ENCODE results near the gene L3MBTL2. TPM values are rescaled to one million over a fixed set of nuclear protein-coding genes. Genes with fewer than 3 reads are reported as not detected.
A peak's percentile ranks its signal among the peaks of the same experiment; 100 is the strongest.

The L3MBTL2 gene
- total RNA-seq, 1 experiment from 2014 or later: 31.9 TPM

GRCh38 chr22:41231369-41231768, 26.3 kb downstream of the L3MBTL2 start:
- POLR2A ChIA-PET (ENCODE audit: low non-redundant PET): no interaction called here
- intact Hi-C loops (cut with micrococcal nuclease; ENCODE audit: unreplicated experiment): no loop called here
- no peak for DNase-seq (ENCODE audit: low spot score)
- Histone ChIP-seq H3K9me3 (ENCODE audit: low read depth, low read length, poor library complexity, severe bottlenecking) (no peaks in the 10 kb centered on the region), H3K27me3 (replicated peaks; ENCODE audit: insufficient read depth, low read depth, low read length, poor library complexity) (no peaks in the 10 kb centered on the region), H3K27ac (ENCODE audit: low read depth, low read length, poor library complexity, severe bottlenecking) (no peak overlapping the region), H3K36me3 (ENCODE audit: insufficient read depth, low read length, poor library complexity, severe bottlenecking) (peaks cover 17% of the 10 kb centered on the region), H3K4me1 (ENCODE audit: insufficient read depth, low read length, poor library complexity, severe bottlenecking) (no peaks in the 10 kb centered on the region), H3K4me3 (ENCODE audit: low read depth, low read length, poor library complexity, severe bottlenecking) (no peak overlapping the region)
- CTCF ChIA-PET: interaction anchor here (0.8 kb wide), 1 partner anchor 13 kb away, joined by 3 read pairs; no protein-coding TSS in a partner anchor
- TF ChIP-seq EZH2 (IDR thresholded peaks at IDR 0.05; ENCODE audit: borderline replicate concordance, low read depth, low read length, poor library complexity, severe bottlenecking): no peak
- TF ChIP-seq, protein P1, sequence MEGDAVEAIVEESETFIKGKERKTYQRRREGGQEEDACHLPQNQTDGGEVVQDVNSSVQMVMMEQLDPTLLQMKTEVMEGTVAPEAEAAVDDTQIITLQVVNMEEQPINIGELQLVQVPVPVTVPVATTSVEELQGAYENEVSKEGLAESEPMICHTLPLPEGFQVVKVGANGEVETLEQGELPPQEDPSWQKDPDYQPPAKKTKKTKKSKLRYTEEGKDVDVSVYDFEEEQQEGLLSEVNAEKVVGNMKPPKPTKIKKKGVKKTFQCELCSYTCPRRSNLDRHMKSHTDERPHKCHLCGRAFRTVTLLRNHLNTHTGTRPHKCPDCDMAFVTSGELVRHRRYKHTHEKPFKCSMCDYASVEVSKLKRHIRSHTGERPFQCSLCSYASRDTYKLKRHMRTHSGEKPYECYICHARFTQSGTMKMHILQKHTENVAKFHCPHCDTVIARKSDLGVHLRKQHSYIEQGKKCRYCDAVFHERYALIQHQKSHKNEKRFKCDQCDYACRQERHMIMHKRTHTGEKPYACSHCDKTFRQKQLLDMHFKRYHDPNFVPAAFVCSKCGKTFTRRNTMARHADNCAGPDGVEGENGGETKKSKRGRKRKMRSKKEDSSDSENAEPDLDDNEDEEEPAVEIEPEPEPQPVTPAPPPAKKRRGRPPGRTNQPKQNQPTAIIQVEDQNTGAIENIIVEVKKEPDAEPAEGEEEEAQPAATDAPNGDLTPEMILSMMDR (conservative IDR thresholded peaks at IDR 0.05; ENCODE audit: low read depth, low read length): no peak
- BruUV-seq (replicated peaks): no TSS peak

DNA sequence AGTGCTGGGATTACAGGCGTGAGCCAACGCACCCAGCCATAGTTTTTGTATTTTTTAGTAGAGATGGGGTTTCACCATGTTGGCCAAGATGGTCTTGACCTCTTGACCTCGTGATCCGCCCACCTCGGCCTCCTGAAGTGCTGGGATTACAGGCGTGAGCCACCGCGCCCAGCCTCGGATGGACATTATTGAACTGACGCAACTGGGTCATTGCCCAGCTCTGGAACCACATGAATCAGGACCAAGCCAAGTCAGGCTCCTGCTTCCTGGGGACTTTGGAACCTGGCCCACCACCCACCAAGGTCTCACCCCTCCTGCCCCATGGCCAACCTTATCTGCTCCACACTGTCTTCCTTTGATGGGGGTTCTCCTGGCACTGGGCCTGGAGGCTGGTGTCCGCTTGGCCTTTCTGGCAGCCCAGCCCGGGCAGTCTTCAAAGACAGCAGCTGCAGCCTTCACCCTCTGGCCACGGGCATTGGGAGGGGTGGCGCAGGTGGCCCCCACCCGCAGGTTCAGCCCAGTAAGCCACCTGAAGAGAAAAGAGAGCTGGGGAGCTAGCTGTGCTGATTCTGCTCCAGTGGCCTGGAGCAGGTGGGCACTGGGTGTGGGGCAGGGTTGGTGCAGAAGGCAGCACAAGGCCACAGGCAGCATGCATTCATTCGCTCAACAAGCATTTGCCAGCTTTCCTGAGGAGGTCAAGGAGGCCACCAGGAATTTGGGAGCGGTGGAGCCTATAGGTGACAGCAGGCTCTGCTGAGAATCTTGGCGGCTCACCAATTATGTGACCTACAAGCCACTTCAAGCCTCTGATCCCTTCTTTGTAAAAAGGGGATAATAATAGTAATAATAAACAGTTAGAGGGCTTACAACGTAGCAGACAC, 29.9 kb downstream of the L3MBTL2 start:
- H3K9me3 ChIP-seq (ENCODE audit: low read depth, low read length, poor library complexity, severe bottlenecking): no peaks in the 10 kb centered on the region
- no TSS peak for BruUV-seq (replicated peaks)
- H3K4me1 ChIP-seq (ENCODE audit: insufficient read depth, low read length, poor library complexity, severe bottlenecking): no peaks in the 10 kb centered on the region
- CTCF ChIA-PET: no interaction called here
- H3K36me3 ChIP-seq (ENCODE audit: insufficient read depth, low read length, poor library complexity, severe bottlenecking): no peaks in the 10 kb centered on the region
- H3K4me3 ChIP-seq (ENCODE audit: low read depth, low read length, poor library complexity, severe bottlenecking): no peak overlapping the region
- H3K27ac ChIP-seq (ENCODE audit: low read depth, low read length, poor library complexity, severe bottlenecking): no peak overlapping the region
- no peaks in the 10 kb centered on the region for H3K27me3 ChIP-seq (replicated peaks; ENCODE audit: insufficient read depth, low read depth, low read length, poor library complexity)
- intact Hi-C loops (cut with micrococcal nuclease; ENCODE audit: unreplicated experiment): no loop called here
- no peak for DNase-seq (ENCODE audit: low spot score)
- POLR2A ChIA-PET (ENCODE audit: low non-redundant PET): no interaction called here
- TF ChIP-seq EZH2 (IDR thresholded peaks at IDR 0.05; ENCODE audit: borderline replicate concordance, low read depth, low read length, poor library complexity, severe bottlenecking): no peak
- TF ChIP-seq, protein P1 (conservative IDR thresholded peaks at IDR 0.05; ENCODE audit: low read depth, low read length): no peak

DNA sequence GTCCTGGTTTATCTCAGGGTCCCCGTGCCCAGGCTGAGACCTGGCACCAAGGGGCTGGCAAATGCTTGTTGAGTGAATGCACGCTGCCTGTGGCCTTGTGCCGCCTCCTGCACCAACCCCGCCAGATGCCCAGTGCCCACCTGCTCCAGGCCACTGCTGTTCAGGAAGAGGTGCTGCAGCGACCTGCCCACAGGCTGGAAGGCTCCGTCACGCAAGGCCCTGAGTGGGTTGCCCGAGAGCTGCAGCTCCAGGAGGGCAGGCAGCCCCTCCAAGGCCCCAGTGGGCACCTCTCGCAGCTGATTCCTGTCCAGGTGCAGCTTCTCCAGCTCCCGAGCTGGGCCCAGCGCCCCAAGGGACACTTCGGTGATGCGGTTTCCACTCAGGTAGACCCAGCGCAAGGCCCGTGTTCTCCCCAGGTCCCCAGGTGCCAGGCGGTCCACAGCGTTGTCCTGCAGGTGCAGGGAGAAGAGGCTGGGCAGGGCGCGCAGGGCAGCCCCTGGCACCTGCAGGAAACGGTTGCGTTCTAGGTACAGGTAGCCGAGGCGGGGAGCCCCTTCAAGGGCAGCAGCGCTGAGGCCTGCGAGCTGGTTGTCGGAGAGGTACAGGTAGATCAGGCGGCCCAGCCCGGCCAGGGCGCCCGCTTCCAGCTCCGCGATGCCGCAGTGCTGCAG, 32.1 kb downstream of the L3MBTL2 start:
- ChIA-PET POLR2A (ENCODE audit: low non-redundant PET) (no interaction called here), CTCF (interaction anchor here (0.6 to 1.9 kb wide), 3 partner anchors 262 to 314 kb away, joined by 3 to 12 read pairs (median 6); partner anchors contain the start of gene RBX1)
- Histone ChIP-seq H3K4me1 (ENCODE audit: insufficient read depth, low read length, poor library complexity, severe bottlenecking) (no peaks in the 10 kb centered on the region), H3K27me3 (replicated peaks; ENCODE audit: insufficient read depth, low read depth, low read length, poor library complexity) (no peaks in the 10 kb centered on the region), H3K4me3 (ENCODE audit: low read depth, low read length, poor library complexity, severe bottlenecking) (peak overlapping the region; percentile 31), H3K27ac (ENCODE audit: low read depth, low read length, poor library complexity, severe bottlenecking) (no peak overlapping the region), H3K36me3 (ENCODE audit: insufficient read depth, low read length, poor library complexity, severe bottlenecking) (no peaks in the 10 kb centered on the region), H3K9me3 (ENCODE audit: low read depth, low read length, poor library complexity, severe bottlenecking) (no peaks in the 10 kb centered on the region)
- DNase-seq (ENCODE audit: low spot score): no peak
- TF ChIP-seq EZH2 (IDR thresholded peaks at IDR 0.05; ENCODE audit: borderline replicate concordance, low read depth, low read length, poor library complexity, severe bottlenecking): no peak
- TF ChIP-seq, protein P1 (conservative IDR thresholded peaks at IDR 0.05; ENCODE audit: low read depth, low read length): no peak; the same call in 1 of the 2 replicates
- intact Hi-C loops (cut with micrococcal nuclease; ENCODE audit: unreplicated experiment): no loop called here
- BruUV-seq (replicated peaks): no TSS peak

Data from A673 (cell line).